Measurements from ENCODE around the gene CHAC1. TPM values are rescaled to one million over a fixed set of nuclear protein-coding genes. Genes with fewer than 3 reads are reported as not detected.

Gene CHAC1
- total RNA-seq, 1 donor from 2014 or later = 77.6 TPM

GRCh38 chr15:40957041-40957555 lies 3.8 kb downstream of the CHAC1 start:
- no peak overlapping the region for H3K27ac Mint-ChIP-seq (ENCODE audit: unreplicated experiment)
- DNase-seq (ENCODE audit: low spot score) = no peak
- no peak for TF ChIP-seq CTCF (IDR thresholded peaks at IDR 0.05)
- peaks cover 72% of the 10 kb centered on the region for H3K4me1 Mint-ChIP-seq (ENCODE audit: low read depth)
- H3K4me3 Mint-ChIP-seq (ENCODE audit: unreplicated experiment) = no peak overlapping the region
- H3K36me3 Mint-ChIP-seq (ENCODE audit: low read depth) = peaks cover 14% of the 10 kb centered on the region
- H3K27me3 Mint-ChIP-seq (ENCODE audit: low read depth) = no peaks in the 10 kb centered on the region
- no peaks in the 10 kb centered on the region for H3K9me3 Mint-ChIP-seq (ENCODE audit: low read depth)

- Mint-ChIP-seq H3K27ac (ENCODE audit: unreplicated experiment) (peak overlapping the region; percentile 72), H3K4me1 (ENCODE audit: low read depth) (peaks cover 66% of the 10 kb centered on the region), H3K4me3 (ENCODE audit: unreplicated experiment) (peak overlapping the region; percentile 29), H3K9me3 (ENCODE audit: low read depth) (no peaks in the 10 kb centered on the region), H3K36me3 (ENCODE audit: low read depth) (peaks cover 14% of the 10 kb centered on the region), H3K27me3 (ENCODE audit: low read depth) (no peaks in the 10 kb centered on the region)
- TF ChIP-seq CTCF (IDR thresholded peaks at IDR 0.05) = no peak
- DNase-seq (ENCODE audit: low spot score) = no peak
Measured at GRCh38 chr15:40957581-40958051, 4.3 kb downstream of the CHAC1 start.

GRCh38 chr15:40958146-40958545 lies 4.9 kb downstream of the CHAC1 start:
- Mint-ChIP-seq H3K36me3 (ENCODE audit: low read depth) (peaks cover 14% of the 10 kb centered on the region), H3K9me3 (ENCODE audit: low read depth) (no peaks in the 10 kb centered on the region), H3K4me1 (ENCODE audit: low read depth) (peaks cover 64% of the 10 kb centered on the region), H3K4me3 (ENCODE audit: unreplicated experiment) (no peak overlapping the region), H3K27ac (ENCODE audit: unreplicated experiment) (peak overlapping the region; percentile 72), H3K27me3 (ENCODE audit: low read depth) (no peaks in the 10 kb centered on the region)
- no peak for DNase-seq (ENCODE audit: low spot score)
- TF ChIP-seq CTCF (IDR thresholded peaks at IDR 0.05) = no peak

GRCh38 chr15:40958723-40959122 lies 5.5 kb downstream of the CHAC1 start:
- H3K4me1 Mint-ChIP-seq (ENCODE audit: low read depth) = peaks cover 64% of the 10 kb centered on the region
- no peaks in the 10 kb centered on the region for H3K27me3 Mint-ChIP-seq (ENCODE audit: low read depth)
- no peak overlapping the region for H3K4me3 Mint-ChIP-seq (ENCODE audit: unreplicated experiment)
- peaks cover 13% of the 10 kb centered on the region for H3K36me3 Mint-ChIP-seq (ENCODE audit: low read depth)
- TF ChIP-seq CTCF (IDR thresholded peaks at IDR 0.05) = no peak
- peak overlapping the region; percentile 72 for H3K27ac Mint-ChIP-seq (ENCODE audit: unreplicated experiment)
- no peaks in the 10 kb centered on the region for H3K9me3 Mint-ChIP-seq (ENCODE audit: low read depth)
- no peak for DNase-seq (ENCODE audit: low spot score)

- Mint-ChIP-seq H3K4me3 (ENCODE audit: unreplicated experiment) (no peak overlapping the region), H3K9me3 (ENCODE audit: low read depth) (no peaks in the 10 kb centered on the region), H3K4me1 (ENCODE audit: low read depth) (peaks cover 56% of the 10 kb centered on the region), H3K36me3 (ENCODE audit: low read depth) (peaks cover 7% of the 10 kb centered on the region), H3K27me3 (ENCODE audit: low read depth) (no peaks in the 10 kb centered on the region), H3K27ac (ENCODE audit: unreplicated experiment) (peak overlapping the region; percentile 76)
- TF ChIP-seq CTCF (IDR thresholded peaks at IDR 0.05) = no peak
- no peak for DNase-seq (ENCODE audit: low spot score)
Measured at GRCh38 chr15:40959331-40960141, 6.3 kb downstream of the CHAC1 start.
